Heart left ventricle (tissue), 13 donors: Measurements from ENCODE around the gene GPR68.

ENCODE experiments used
- CTCF ChIP-seq, 12 donors: fragments of 200-600 bp; sonication (generic) in 4 of 12; IDR thresholded peaks; one replicate each; pipeline versions ENCODE4 v1.5.0 to v1.8.0; 2018 to 2022; ENCODE audit warnings: antibody characterized with exemption in 12 of 12, mild to moderate bottlenecking in 5 of 12
- POLR2A ChIP-seq, 2 donors: fragments of 450-650 bp; IDR thresholded peaks; one replicate each; pipeline ENCODE4 v1.6.1; 2017; ENCODE audit warnings: antibody characterized with exemption in 2 of 2, mild to moderate bottlenecking in 2 of 2, moderate library complexity in 2 of 2
- donor health status: ischemic (EF 13 %, LVEDD 7.1; RV severe dilation, severe dysfunction).
- donor health status: DM: no; HTN: yes; CAD: no.
- donor health status: DM: no; HTN: no; CAD: no.
- donor health status: ischemic (EF 25% LVEDD 6.9; RV normal size, moderate dysfunction).
- donor health status: ischemic (EF 25% LVEDD 5.7; RV mildly dilated, moderate dysfunction).
- donor health status: ischemic (EF 35%, LVEDD 5.7; RV mildly dilated, moderate dysfunction).
- donor health status: nonischemic (EF 11% LVEDD 7.7; RV severe dilation, severe dysfunction).
- donor health status: DM: yes; HTN: yes; CAD: no.
- donor health status: PGD.
- donor health status: ischemic (EF 29% LVEDD 5.4; RV normal size, mild dysfunction).
- donor health status: nonischemic (EF 23%, LVEDD 6.1; RV moderate dilation, normal function).

- TF ChIP-seq CTCF (IDR thresholded peaks at IDR 0.05) (no peak), POLR2A (IDR thresholded peaks at IDR 0.05) (no peak)
These were observed 46.5 kb upstream of the GPR68 start for GRCh38 chr14:91290986-91291385.
